Lower leg skin (tissue), 3 donors: ENCODE data around the gene SPACA4.

Source experiments
- CTCF ChIP-seq, 3 donors: fragments of 450-650 bp; IDR thresholded peaks; one replicate each; pipeline ENCODE4 v1.5.1; 2016; ENCODE audit warnings: antibody characterized with exemption in 3 of 3, mild to moderate bottlenecking in 3 of 3, moderate library complexity in 2 of 3
- POLR2A ChIP-seq, 2 donors: fragments of 450-650 bp; IDR thresholded peaks; one replicate each; pipeline ENCODE4 v1.6.1; 2016 to 2017; ENCODE audit warnings: antibody characterized with exemption in 2 of 2, mild to moderate bottlenecking in 1 of 2, moderate library complexity in 1 of 2

DNA sequence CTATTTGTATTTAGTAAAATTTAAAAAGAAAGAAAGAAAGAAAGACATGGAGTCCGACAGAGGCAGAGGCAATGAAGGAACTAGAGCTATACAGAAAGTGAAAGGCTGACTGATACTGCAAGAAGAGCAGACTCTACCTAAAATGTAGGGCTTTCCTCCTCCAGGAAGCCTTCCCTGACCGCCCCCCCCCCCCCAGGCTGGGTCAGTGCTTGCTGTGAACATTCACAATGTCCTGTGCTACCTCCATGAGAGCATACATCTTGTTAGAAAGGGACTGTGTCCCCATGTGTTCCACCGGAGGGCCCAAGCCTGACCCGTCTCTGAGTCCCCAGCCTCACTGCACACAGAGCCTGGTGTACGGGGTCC, 45.1 kb downstream of the SPACA4 start:
- TF ChIP-seq CTCF (IDR thresholded peaks at IDR 0.05): no peak
- no peak for TF ChIP-seq POLR2A (IDR thresholded peaks at IDR 0.05)
